WTC11 (cell line): ENCODE results near the gene AP1S1.

ENCODE experiments used
- CTCF ChIP-seq: fragments of 200-600 bp; IDR thresholded peaks from 2 replicates; pipeline ENCODE4 v1.8.0; 2022; ENCODE audit warnings: antibody characterized with exemption
- SMAD3 ChIP-seq: sonication (generic); formaldehyde crosslinking; IDR thresholded peaks from 2 replicates; pipeline ENCODE4 v1.8.0; 2022; ENCODE audit warnings: missing genetic modification reagents, mild to moderate bottlenecking, borderline replicate concordance
- SMAD4 ChIP-seq: sonication (generic); formaldehyde crosslinking; IDR thresholded peaks from 2 replicates; pipeline ENCODE4 v1.8.0; 2022; ENCODE audit warnings: mild to moderate bottlenecking, missing genetic modification reagents
- TP53 ChIP-seq: sonication (generic); formaldehyde crosslinking; IDR thresholded peaks from 2 replicates; pipeline ENCODE4 v1.8.1; 2023; ENCODE audit warnings: mild to moderate bottlenecking, missing genetic modification reagents
- ZNF263 ChIP-seq: sonication (generic); formaldehyde crosslinking; IDR thresholded peaks from 2 replicates; pipeline ENCODE4 v1.8.1; 2022; ENCODE audit warnings: low read depth, mild to moderate bottlenecking, moderate library complexity, missing genetic modification reagents
- ZNF317 ChIP-seq: sonication (generic); formaldehyde crosslinking; IDR thresholded peaks from 2 replicates; pipeline ENCODE4 v1.8.1; 2023; ENCODE audit warnings: low read depth, mild to moderate bottlenecking, moderate library complexity, missing genetic modification reagents, borderline replicate concordance

- TF ChIP-seq CTCF (no peak), ZNF263 (CRISPR knock-in tag) (no peak), ZNF317 (no peak), SMAD3 (no peak), SMAD4 (CRISPR knock-in tag) (no peak), TP53 (CRISPR knock-in tag) (no peak)
Measured at GRCh38 chr7:101121991-101122932, 32.0 kb upstream of the AP1S1 start.
